NCI-H774 (cell line): ENCODE measurements around the gene SULT1C3.
"Not testable (repeated sequence)": the region's sequence is repeated elsewhere in the genome, so short reads cannot be mapped to it uniquely, and the experiment has no call there.

Experiments used
- DNase-seq: peaks from one replicate; lab custom pipeline; 2025; lab: John Stamatoyannopoulos, UW

The SULT1C3 gene

GRCh38 chr2:108244667-108245414, 5.1 kb downstream of the SULT1C3 start:
- DNase-seq, result no peak

- DNase-seq, result no peak
These were observed 13.3 kb downstream of the SULT1C3 start for GRCh38 chr2:108253106-108253505.

- DNase-seq, result no peak
These were observed 18.1 kb downstream of the SULT1C3 start for GRCh38 chr2:108257757-108258331.

GRCh38 chr2:108260773-108261172, 21.0 kb downstream of the SULT1C3 start:
- no peak for DNase-seq

- DNase-seq, result no peak
These were observed 22.3 kb downstream of the SULT1C3 start for GRCh38 chr2:108262036-108262435.

- DNase-seq, result no peak
These were observed 23.6 kb downstream of the SULT1C3 start for GRCh38 chr2:108263401-108263800.

- no peak for DNase-seq
These were observed 26.4 kb downstream of the SULT1C3 start for GRCh38 chr2:108266218-108266617.

GRCh38 chr2:108267101-108267500, 27.3 kb downstream of the SULT1C3 start:
- no peak for DNase-seq

- DNase-seq, result no peak
These were observed 28.2 kb downstream of the SULT1C3 start for GRCh38 chr2:108268001-108268400.

- no peak for DNase-seq
These were observed 30.6 kb downstream of the SULT1C3 start for GRCh38 chr2:108270346-108270745.

- DNase-seq, result no peak
These were observed 31.2 kb downstream of the SULT1C3 start for GRCh38 chr2:108270768-108271506.

- DNase-seq, result no peak
These were observed 32.0 kb downstream of the SULT1C3 start for GRCh38 chr2:108271691-108272253.

- DNase-seq, result no peak
These were observed 38.9 kb downstream of the SULT1C3 start for GRCh38 chr2:108278631-108279030.

GRCh38 chr2:108279468-108279867, 39.7 kb downstream of the SULT1C3 start:
- DNase-seq, result no peak

- no peak for DNase-seq
These were observed 40.7 kb downstream of the SULT1C3 start for GRCh38 chr2:108280466-108280865.

- not testable (repeated sequence) for DNase-seq
These were observed 44.8 kb downstream of the SULT1C3 start for GRCh38 chr2:108284566-108284965.

GRCh38 chr2:108285616-108286015, 45.8 kb downstream of the SULT1C3 start:
- DNase-seq, result no peak

- DNase-seq, result no peak
These were observed 47.4 kb downstream of the SULT1C3 start for GRCh38 chr2:108287169-108287568.

- peak; percentile 45 for DNase-seq
These were observed 48.9 kb downstream of the SULT1C3 start, which contains the start of gene SULT1C2 for GRCh38 chr2:108288534-108289106. Gene SULT1C2 (plus strand): TSS chr2:108288895. CDS start chr2:108293668, 4,773 bp downstream.

GRCh38 chr2:108293850-108294249, 54.1 kb downstream of the SULT1C3 start:
- no peak for DNase-seq

GRCh38 chr2:108297436-108298141, 57.8 kb downstream of the SULT1C3 start:
- no peak for DNase-seq

- no peak for DNase-seq
These were observed 61.8 kb downstream of the SULT1C3 start for GRCh38 chr2:108301558-108301957.
